Suprapubic skin (tissue), 3 donors: ENCODE data around the gene ZNF628.

Experiments used
- EP300 ChIP-seq: sonication (generic); formaldehyde crosslinking; IDR thresholded peaks from one replicate; pipeline ENCODE4 v1.6.1; 2017; ENCODE audit warnings: antibody characterized with exemption
- POLR2A ChIP-seq, 2 donors: fragments of 450-650 bp; IDR thresholded peaks; one replicate each; pipeline ENCODE4 v1.6.1; 2017; ENCODE audit warnings: antibody characterized with exemption in 2 of 2, mild to moderate bottlenecking in 2 of 2, moderate library complexity in 2 of 2
- TF ChIP-seq, protein P1 (sequence below), 2 donors: fragments of 200-600 bp in 1 of 2; fragments of 450-650 bp in 1 of 2; sonication (generic) in 1 of 2; IDR thresholded peaks; one replicate each; pipeline ENCODE4 v1.5.1; 2016 to 2019; ENCODE audit warnings: antibody characterized with exemption in 2 of 2, mild to moderate bottlenecking in 1 of 2, moderate library complexity in 1 of 2

- TF ChIP-seq, protein P1, sequence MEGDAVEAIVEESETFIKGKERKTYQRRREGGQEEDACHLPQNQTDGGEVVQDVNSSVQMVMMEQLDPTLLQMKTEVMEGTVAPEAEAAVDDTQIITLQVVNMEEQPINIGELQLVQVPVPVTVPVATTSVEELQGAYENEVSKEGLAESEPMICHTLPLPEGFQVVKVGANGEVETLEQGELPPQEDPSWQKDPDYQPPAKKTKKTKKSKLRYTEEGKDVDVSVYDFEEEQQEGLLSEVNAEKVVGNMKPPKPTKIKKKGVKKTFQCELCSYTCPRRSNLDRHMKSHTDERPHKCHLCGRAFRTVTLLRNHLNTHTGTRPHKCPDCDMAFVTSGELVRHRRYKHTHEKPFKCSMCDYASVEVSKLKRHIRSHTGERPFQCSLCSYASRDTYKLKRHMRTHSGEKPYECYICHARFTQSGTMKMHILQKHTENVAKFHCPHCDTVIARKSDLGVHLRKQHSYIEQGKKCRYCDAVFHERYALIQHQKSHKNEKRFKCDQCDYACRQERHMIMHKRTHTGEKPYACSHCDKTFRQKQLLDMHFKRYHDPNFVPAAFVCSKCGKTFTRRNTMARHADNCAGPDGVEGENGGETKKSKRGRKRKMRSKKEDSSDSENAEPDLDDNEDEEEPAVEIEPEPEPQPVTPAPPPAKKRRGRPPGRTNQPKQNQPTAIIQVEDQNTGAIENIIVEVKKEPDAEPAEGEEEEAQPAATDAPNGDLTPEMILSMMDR (IDR thresholded peaks at IDR 0.05), result no peak
- TF ChIP-seq EP300, result no peak
- no peak for TF ChIP-seq POLR2A (IDR thresholded peaks at IDR 0.05)
These were observed 15.7 kb upstream of the ZNF628 start for GRCh38 chr19:55460670-55461258.
